Ovary (tissue), 3 donors: ENCODE results near the gene MILR1.
"Not testable (repeated sequence)": the region's sequence is repeated elsewhere in the genome, so short reads cannot be mapped to it uniquely, and the experiment has no call there.

Source experiments
- EP300 ChIP-seq: sonication (generic); formaldehyde crosslinking; IDR thresholded peaks from one replicate; pipeline ENCODE4 v1.6.1; 2017; ENCODE audit warnings: antibody characterized with exemption
- POLR2A ChIP-seq: fragments of 450-650 bp; IDR thresholded peaks from one replicate; pipeline ENCODE4 v1.6.1; 2017; ENCODE audit warnings: antibody characterized with exemption, mild to moderate bottlenecking, moderate library complexity
- TF ChIP-seq, protein P1 (sequence below), 3 donors: fragments of 450-650 bp in 2 of 3; fragments of 200-600 bp in 1 of 3; IDR thresholded peaks; one replicate each; pipeline versions ENCODE4 v1.5.1 to v1.8.0; 2016 to 2022; ENCODE audit warnings: antibody characterized with exemption in 3 of 3, mild to moderate bottlenecking in 1 of 3
- donor health status: DM: no; HTN: no; CAD: no.

GRCh38 chr17:64422121-64422520, 26.8 kb upstream of the MILR1 start:
- TF ChIP-seq, protein P1, sequence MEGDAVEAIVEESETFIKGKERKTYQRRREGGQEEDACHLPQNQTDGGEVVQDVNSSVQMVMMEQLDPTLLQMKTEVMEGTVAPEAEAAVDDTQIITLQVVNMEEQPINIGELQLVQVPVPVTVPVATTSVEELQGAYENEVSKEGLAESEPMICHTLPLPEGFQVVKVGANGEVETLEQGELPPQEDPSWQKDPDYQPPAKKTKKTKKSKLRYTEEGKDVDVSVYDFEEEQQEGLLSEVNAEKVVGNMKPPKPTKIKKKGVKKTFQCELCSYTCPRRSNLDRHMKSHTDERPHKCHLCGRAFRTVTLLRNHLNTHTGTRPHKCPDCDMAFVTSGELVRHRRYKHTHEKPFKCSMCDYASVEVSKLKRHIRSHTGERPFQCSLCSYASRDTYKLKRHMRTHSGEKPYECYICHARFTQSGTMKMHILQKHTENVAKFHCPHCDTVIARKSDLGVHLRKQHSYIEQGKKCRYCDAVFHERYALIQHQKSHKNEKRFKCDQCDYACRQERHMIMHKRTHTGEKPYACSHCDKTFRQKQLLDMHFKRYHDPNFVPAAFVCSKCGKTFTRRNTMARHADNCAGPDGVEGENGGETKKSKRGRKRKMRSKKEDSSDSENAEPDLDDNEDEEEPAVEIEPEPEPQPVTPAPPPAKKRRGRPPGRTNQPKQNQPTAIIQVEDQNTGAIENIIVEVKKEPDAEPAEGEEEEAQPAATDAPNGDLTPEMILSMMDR (IDR thresholded peaks at IDR 0.05), result not testable (repeated sequence)
- not testable (repeated sequence) for TF ChIP-seq POLR2A, EP300
